NCI-H1436 treated with DMSO at 0.1 percent for 48 hours (cell line): ENCODE measurements around the gene SLITRK1.

Experiments
- DNase-seq: peaks from one replicate; lab custom pipeline; 2025; lab: John Stamatoyannopoulos, UW

SLITRK1 gene, protein sequence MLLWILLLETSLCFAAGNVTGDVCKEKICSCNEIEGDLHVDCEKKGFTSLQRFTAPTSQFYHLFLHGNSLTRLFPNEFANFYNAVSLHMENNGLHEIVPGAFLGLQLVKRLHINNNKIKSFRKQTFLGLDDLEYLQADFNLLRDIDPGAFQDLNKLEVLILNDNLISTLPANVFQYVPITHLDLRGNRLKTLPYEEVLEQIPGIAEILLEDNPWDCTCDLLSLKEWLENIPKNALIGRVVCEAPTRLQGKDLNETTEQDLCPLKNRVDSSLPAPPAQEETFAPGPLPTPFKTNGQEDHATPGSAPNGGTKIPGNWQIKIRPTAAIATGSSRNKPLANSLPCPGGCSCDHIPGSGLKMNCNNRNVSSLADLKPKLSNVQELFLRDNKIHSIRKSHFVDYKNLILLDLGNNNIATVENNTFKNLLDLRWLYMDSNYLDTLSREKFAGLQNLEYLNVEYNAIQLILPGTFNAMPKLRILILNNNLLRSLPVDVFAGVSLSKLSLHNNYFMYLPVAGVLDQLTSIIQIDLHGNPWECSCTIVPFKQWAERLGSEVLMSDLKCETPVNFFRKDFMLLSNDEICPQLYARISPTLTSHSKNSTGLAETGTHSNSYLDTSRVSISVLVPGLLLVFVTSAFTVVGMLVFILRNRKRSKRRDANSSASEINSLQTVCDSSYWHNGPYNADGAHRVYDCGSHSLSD

GRCh38 chr13:83881917-83882605 is at the start of gene SLITRK1:
Gene SLITRK1 (minus strand): TSS chr13:83882474. CDS start chr13:83881507, 967 bp downstream.
- peak; percentile 14 for DNase-seq

- DNase-seq = no peak
These were observed 46.9 kb upstream of the SLITRK1 start for GRCh38 chr13:83929157-83929556.

GRCh38 chr13:83919775-83920174 is 37.5 kb upstream of the SLITRK1 start:
- no peak for DNase-seq

- no peak for DNase-seq
These were observed 32.1 kb upstream of the SLITRK1 start for GRCh38 chr13:83914368-83914767.

GRCh38 chr13:83907196-83907989 is 25.1 kb upstream of the SLITRK1 start:
- no peak for DNase-seq

DNA sequence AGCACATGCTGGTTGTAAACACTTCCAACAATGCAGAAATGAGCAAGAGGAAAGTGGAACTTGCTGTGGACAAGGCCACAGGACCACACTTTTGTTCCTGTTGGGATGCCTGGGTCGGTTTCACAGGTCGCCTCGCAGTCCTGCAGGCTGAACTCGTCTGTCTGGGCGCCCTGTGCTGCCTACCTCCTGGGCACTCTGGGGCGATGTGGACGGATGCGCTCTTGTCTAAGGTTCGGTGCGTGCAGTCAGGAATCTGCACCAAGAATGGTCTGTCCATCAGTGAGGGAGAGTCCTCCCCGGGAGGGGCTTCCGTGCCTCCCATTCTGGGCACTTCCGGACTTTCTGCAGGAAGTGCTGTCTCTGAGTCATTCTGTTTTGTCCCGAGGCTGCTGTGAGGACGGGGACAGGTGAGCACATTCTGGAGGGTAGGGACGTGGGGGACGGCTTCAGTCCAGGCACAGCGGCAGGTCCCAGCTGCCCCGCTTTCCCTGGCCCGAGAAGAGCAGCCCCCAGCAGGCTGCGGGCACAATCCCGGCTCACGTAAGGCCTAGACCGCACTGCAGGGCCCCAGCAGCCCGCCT is 24.1 kb upstream of the SLITRK1 start:
- DNase-seq = no peak

DNA sequence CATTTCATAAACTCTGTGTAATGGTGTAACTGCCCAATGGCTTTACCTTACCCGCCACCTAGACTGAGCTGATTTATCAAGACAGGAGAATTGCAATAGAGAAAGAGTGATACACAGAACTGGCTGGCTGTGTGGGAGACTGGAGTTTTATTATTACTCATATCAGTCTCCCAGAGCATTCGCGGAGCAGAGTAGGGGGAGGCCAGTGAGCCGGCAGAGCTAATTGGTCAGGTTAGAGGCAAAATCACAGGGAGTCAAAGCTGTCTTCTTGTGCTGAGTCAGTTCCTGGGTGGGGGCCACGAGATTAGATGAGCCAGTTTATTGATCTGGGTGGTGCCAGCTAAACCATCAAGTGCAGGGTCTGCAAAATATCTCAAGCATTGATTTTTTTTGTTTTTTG is 23.4 kb upstream of the SLITRK1 start:
- DNase-seq = no peak

GRCh38 chr13:83895994-83896580 is 13.8 kb upstream of the SLITRK1 start:
- DNase-seq = no peak

- no peak for DNase-seq
These were observed 8.1 kb upstream of the SLITRK1 start for GRCh38 chr13:83890358-83890757.

DNA sequence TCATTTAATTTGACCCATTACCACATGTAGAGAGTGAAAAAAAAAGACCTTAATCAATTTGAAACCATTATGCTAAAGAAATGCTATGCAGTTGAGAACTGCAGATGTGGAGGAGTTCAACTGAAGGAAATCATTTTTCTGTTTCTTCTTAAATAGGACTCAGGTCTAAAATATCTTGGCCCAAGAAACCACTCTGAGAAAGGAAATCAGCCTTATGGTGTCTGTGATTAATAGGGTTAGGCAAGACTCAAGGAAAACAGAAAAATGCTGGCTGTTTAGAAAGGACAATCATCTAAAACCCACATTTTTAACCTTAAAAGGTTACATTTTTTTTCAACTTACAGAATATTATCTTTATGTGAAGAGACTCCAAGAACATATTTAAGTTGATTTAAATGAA is 1.9 kb upstream of the SLITRK1 start:
- no peak for DNase-seq

GRCh38 chr13:83883061-83883523 is 818 bp upstream of the SLITRK1 start:
- DNase-seq = no peak

DNA sequence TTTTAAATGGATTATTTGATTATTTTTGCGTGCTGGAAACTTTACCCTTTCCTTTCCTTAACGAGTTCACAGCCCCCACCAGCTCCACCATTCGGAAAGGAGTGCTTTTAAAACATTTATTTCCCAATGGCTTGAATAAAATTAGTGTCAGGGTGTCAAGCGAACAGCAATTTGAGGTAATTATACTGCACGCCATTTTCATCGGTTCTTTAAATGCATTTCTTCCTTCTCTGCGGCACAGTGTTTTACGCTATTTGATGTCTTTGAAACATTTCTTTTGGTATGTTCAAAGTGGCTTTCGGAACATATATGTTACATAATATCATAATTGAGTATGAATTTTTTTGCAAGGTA is 309 bp upstream of the SLITRK1 start:
- no peak for DNase-seq

GRCh38 chr13:83881140-83881684 is 1.1 kb downstream of the SLITRK1 start:
- DNase-seq = no peak

DNA sequence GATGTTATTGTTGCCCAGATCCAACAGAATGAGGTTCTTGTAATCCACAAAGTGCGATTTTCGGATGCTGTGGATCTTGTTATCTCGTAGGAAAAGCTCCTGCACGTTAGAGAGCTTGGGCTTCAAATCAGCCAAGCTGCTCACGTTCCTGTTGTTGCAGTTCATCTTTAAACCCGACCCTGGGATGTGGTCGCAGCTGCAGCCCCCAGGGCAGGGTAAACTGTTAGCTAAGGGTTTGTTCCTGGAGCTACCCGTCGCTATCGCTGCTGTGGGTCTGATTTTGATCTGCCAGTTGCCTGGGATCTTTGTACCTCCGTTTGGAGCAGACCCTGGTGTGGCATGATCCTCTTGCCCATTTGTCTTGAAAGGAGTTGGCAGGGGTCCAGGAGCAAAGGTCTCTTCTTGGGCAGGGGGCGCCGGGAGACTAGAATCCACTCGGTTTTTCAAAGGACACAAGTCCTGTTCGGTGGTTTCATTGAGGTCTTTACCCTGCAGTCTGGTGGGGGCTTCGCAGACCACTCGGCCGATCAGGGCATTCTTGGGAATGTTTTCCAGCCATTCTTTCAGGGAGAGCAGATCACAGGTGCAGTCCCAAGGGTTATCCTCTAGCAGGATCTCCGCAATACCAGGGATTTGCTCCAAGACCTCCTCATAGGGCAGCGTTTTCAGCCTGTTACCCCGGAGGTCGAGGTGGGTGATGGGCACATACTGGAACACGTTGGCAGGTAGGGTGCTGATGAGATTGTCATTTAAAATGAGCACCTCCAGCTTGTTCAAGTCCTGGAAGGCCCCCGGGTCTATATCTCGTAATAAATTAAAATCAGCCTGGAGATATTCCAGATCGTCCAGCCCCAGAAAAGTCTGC is 1.8 kb downstream of the SLITRK1 start:
- DNase-seq = no peak

- no peak for DNase-seq
These were observed 2.7 kb downstream of the SLITRK1 start for GRCh38 chr13:83879431-83880171.

GRCh38 chr13:83878691-83879430 is 3.4 kb downstream of the SLITRK1 start:
- no peak for DNase-seq

GRCh38 chr13:83877651-83878355 is 4.5 kb downstream of the SLITRK1 start:
- no peak for DNase-seq

- DNase-seq = no peak
These were observed 5.7 kb downstream of the SLITRK1 start for GRCh38 chr13:83876546-83876945.
